Tibial artery (tissue), 4 donors: ENCODE results near the gene TLE3.
"Not testable (repeated sequence)": the region's sequence is repeated elsewhere in the genome, so short reads cannot be mapped to it uniquely, and the experiment has no call there.

Experiments
- DNase-seq, 2 donors: peaks; one replicate each; pipeline ENCODE4 v3.0.0-alpha.2; 2019
- H3K27ac ChIP-seq, 2 donors: fragments of 200-600 bp; sonication (generic) in 1 of 2; 1 replicate in 1 of 2; 2 replicates in 1 of 2; pipeline ENCODE4 v1.5.1; 2018 to 2019; ENCODE audit warnings: mild to moderate bottlenecking in 1 of 2
- H3K27me3 ChIP-seq, 2 donors: fragments of 200-600 bp; sonication (generic) in 1 of 2; one replicate each; pipeline versions ENCODE4 v1.5.1 to v1.6.0; 2016 to 2019
- H3K36me3 ChIP-seq, 3 donors: fragments of 200-600 bp; sonication (generic) in 2 of 3; one replicate each; pipeline ENCODE4 v1.5.1; 2016 to 2019; ENCODE audit warnings: mild to moderate bottlenecking in 2 of 3
- H3K4me1 ChIP-seq, 4 donors: fragments of 200-600 bp; sonication (generic) in 2 of 4; 1 replicate in 3 of 4; 2 replicates in 1 of 4; pipeline ENCODE4 v1.5.1; 2016 to 2019
- H3K4me3 ChIP-seq, 2 donors: fragments of 200-600 bp; sonication (generic) in 1 of 2; 1 replicate in 1 of 2; 2 replicates in 1 of 2; pipeline ENCODE4 v1.5.1; 2018 to 2019; ENCODE audit warnings: mild to moderate bottlenecking in 2 of 2
- H3K9me3 ChIP-seq, 3 donors: fragments of 200-600 bp; sonication (generic) in 1 of 3; one replicate each; pipeline ENCODE4 v1.5.1; 2016 to 2019
- intact Hi-C: fragments of 100-400 bp; cut with DNase I; formaldehyde crosslinking; loops from one replicate; pipeline ENCODE4 v1.15.0; 2023; ENCODE audit warnings: low total_unique reads
- TF ChIP-seq, protein P1 (sequence below), 2 experiments: fragments of 200-600 bp in 1 of 2; fragments of 450-650 bp in 1 of 2; IDR thresholded peaks; one replicate each; pipeline ENCODE4 v1.5.1; 2017 to 2019; ENCODE audit warnings: antibody characterized with exemption in 2 of 2, mild to moderate bottlenecking in 1 of 2, moderate library complexity in 1 of 2

Gene TLE3

DNA sequence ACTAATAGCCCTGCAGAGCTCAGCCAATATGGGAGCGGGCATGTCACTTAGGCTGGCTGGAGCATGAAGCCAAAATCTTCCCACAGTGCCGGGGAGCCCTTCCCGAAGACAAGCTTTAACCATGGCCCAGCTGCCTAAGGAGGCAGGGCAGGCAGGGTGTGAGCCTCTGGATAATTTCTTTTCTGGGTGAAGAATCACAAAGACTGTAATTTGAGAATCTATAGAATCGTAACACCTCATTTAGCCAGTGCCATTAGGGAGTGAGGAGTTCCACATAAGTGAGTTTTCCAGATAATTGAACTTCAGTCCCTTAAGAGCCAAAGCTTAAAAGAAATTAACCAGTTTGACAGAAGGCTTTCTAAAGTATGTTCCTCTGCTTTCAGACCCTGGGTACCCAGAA lies 40.2 kb upstream of the TLE3 start:
- H3K9me3 ChIP-seq: no peaks in the 10 kb centered on the region
- peaks cover 0 to 19% (median 9%) of the 10 kb centered on the region in 4 donors for H3K4me1 ChIP-seq
- intact Hi-C loops: no loop called here
- H3K36me3 ChIP-seq: no peaks in the 10 kb centered on the region
- H3K4me3 ChIP-seq: no peak overlapping the region
- no peak for DNase-seq
- H3K27me3 ChIP-seq: no peaks in the 10 kb centered on the region
- TF ChIP-seq, protein P1, sequence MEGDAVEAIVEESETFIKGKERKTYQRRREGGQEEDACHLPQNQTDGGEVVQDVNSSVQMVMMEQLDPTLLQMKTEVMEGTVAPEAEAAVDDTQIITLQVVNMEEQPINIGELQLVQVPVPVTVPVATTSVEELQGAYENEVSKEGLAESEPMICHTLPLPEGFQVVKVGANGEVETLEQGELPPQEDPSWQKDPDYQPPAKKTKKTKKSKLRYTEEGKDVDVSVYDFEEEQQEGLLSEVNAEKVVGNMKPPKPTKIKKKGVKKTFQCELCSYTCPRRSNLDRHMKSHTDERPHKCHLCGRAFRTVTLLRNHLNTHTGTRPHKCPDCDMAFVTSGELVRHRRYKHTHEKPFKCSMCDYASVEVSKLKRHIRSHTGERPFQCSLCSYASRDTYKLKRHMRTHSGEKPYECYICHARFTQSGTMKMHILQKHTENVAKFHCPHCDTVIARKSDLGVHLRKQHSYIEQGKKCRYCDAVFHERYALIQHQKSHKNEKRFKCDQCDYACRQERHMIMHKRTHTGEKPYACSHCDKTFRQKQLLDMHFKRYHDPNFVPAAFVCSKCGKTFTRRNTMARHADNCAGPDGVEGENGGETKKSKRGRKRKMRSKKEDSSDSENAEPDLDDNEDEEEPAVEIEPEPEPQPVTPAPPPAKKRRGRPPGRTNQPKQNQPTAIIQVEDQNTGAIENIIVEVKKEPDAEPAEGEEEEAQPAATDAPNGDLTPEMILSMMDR (IDR thresholded peaks at IDR 0.05): no peak
- H3K27ac ChIP-seq: no peak overlapping the region

DNA sequence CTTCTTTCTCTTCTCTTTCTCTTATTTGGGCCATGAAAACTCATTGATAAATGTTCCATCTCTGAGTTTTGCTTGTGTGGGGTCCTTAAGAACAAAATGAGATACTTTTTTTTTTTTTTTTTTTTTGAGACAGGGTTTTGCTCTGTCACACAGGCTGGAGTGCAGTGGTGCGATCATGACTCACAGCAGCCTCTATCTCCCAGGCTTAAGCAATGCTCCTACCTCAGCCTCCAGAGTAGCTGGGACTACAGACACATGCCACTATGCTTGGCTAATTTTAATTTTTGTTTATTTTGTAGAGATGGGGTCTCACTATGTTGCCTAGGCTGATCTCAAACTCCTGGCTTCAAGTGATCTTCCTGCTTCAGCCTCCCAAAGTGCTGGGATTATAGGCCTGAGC lies 39.3 kb upstream of the TLE3 start:
- DNase-seq, H3K27ac ChIP-seq, H3K36me3 ChIP-seq, H3K9me3 ChIP-seq, H3K4me3 ChIP-seq, H3K27me3 ChIP-seq, intact Hi-C loops: not testable (repeated sequence)
- peaks cover 0 to 19% (median 9%) of the 10 kb centered on the region in 4 donors for H3K4me1 ChIP-seq

DNA sequence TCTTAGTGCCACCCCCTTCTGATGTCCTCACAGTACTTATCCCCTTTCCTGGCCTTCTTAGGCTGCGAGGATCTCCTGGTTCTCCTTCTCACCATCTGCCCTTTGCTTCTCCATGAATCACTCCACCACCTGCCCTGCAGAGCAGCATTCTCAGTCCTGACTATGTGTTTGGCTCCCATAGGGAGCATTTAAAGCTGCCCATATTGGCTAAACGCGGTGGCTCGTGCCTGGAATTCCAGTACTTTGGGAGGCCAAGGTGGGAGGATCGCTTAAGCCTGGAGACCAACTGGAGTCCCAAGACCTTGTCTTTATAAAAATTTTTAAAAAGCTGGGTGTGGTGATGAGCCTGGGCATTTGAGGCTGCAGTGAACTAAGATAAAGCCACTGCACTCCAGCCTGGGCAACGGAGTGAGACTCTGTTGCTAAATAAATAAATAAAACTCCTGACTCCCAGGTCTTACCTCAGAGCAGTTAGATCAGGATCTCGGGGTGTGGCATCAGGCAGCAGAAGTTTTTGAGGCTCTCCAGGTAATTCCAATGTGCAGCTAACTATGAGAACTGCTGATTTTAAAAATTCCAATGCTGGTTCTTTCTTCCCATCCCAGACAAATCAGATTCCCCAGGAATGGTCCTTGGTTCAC lies 36.2 kb upstream of the TLE3 start:
- Histone ChIP-seq H3K9me3 (no peaks in the 10 kb centered on the region), H3K36me3 (no peaks in the 10 kb centered on the region), H3K27me3 (no peaks in the 10 kb centered on the region), H3K27ac (no peak overlapping the region), H3K4me1 (no peaks in the 10 kb centered on the region), H3K4me3 (no peak overlapping the region)
- intact Hi-C loops: no loop called here
- DNase-seq: no peak
- TF ChIP-seq, protein P1 (IDR thresholded peaks at IDR 0.05): no peak

DNA sequence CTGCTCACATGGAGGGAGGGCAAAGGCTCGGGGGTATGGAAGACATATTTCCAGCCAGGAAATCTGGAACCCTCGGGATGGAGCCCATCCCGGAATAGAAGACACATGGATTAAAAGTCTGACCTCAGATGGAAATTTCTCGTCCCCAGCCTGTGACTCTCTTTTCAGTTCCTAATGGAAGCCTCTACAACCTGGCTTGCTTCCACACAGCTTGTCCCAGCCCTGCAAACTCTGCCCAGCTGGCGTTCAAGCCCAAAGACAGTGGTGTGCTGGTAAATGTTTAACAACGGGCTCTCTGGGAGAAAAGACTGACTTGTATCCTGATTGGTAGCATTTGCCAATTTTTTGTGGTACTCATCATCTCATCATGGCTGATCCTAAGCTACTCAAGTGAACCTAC lies 35.6 kb upstream of the TLE3 start:
- no peak for DNase-seq
- H3K4me3 ChIP-seq: no peak overlapping the region
- intact Hi-C loops: no loop called here
- H3K27ac ChIP-seq: no peak overlapping the region
- TF ChIP-seq, protein P1 (IDR thresholded peaks at IDR 0.05): no peak
- H3K36me3 ChIP-seq: no peaks in the 10 kb centered on the region
- H3K9me3 ChIP-seq: no peaks in the 10 kb centered on the region
- no peaks in the 10 kb centered on the region for H3K27me3 ChIP-seq
- H3K4me1 ChIP-seq: no peaks in the 10 kb centered on the region

DNA sequence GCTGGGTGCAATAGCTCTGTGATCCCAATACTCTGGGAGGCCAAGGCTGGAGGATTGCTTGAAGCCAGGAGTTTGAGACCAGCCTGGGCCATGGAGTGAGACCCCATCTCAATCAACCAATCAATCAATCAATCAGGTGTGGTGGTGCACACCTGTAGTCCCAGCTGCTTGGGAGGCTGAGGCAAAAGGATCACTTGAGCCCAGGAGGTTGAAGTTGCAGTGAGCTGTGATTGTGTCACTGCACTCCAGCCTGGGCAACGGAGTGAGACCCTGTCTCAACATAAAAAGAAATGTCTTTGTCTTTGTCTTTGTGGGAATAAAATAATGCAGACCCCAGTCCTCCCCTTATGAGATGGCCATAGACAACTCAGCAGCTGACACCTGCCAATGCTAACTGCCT lies 34.9 kb upstream of the TLE3 start:
- TF ChIP-seq, protein P1 (IDR thresholded peaks at IDR 0.05): no peak
- DNase-seq: no peak
- Histone ChIP-seq H3K36me3 (no peaks in the 10 kb centered on the region), H3K9me3 (no peaks in the 10 kb centered on the region), H3K4me1 (no peaks in the 10 kb centered on the region), H3K27ac (no peak overlapping the region), H3K27me3 (no peaks in the 10 kb centered on the region), H3K4me3 (no peak overlapping the region)
- intact Hi-C loops: no loop called here

DNA sequence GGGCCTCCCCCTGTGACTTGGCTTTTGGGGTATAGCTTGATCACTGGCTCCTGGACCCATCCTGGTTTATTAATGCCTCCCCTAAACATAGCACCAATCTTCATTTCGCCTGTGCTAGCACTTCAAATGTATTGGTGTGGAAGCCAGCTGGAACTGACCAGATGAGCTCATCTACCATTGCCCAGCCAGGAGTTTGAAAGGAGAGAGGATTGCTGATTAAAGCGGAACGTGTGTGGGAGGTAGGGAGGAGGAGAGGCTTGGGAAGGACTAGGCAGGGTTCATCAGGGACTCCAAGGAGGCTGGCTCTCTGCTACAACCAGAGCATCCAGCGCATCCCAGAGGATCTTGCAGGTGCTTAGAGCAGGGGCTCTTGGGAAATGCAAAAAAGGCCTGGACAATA lies 34.4 kb upstream of the TLE3 start:
- H3K4me1 ChIP-seq: no peaks in the 10 kb centered on the region
- H3K27me3 ChIP-seq: no peaks in the 10 kb centered on the region
- H3K36me3 ChIP-seq: no peaks in the 10 kb centered on the region
- TF ChIP-seq, protein P1 (IDR thresholded peaks at IDR 0.05): no peak
- no peak for DNase-seq
- no peak overlapping the region for H3K27ac ChIP-seq
- no peaks in the 10 kb centered on the region for H3K9me3 ChIP-seq
- no peak overlapping the region for H3K4me3 ChIP-seq
- intact Hi-C loops: no loop called here
